WTC11 (cell line): ENCODE measurements around the gene IRF1. TPM values are rescaled to one million over a fixed set of nuclear protein-coding genes. Genes with fewer than 3 reads are reported as not detected.

ENCODE experiments used
- ATAC-seq: fragments of 200-7000 bp; cut with Tn5 transposase; 2 replicates; pipeline ENCODE4 v1.10.0; 2021; ENCODE audit warnings: mild to moderate bottlenecking, moderate library complexity
- CTCF ChIA-PET: fragments of 300-600 bp; sonication (Branson Sonifier 250); formaldehyde crosslinking; loops from one replicate; lab custom pipeline; 2021; ENCODE audit warnings: antibody characterized with exemption; lab: Charles Lee
- POLR2A ChIA-PET: fragments of 350-600 bp; sonication (Branson Sonifier 250); formaldehyde crosslinking; loops from one replicate; lab custom pipeline; 2021; ENCODE audit warnings: antibody characterized with exemption; lab: Charles Lee
- DNase-seq: peaks from one replicate; pipeline ENCODE4 v3.0.0; 2021; ENCODE audit warnings: low spot score
- H3K27ac Mint-ChIP-seq: 2 replicates; pipeline ENCODE4 v1.8.0; 2021; ENCODE audit warnings: mixed read lengths
- H3K27me3 Mint-ChIP-seq: 2 replicates; pipeline ENCODE4 v1.8.0; 2021; ENCODE audit warnings: low read depth, mild to moderate bottlenecking, moderate library complexity, mixed read lengths
- H3K36me3 Mint-ChIP-seq: 2 replicates; pipeline ENCODE4 v1.8.0; 2021; ENCODE audit warnings: mixed read lengths
- H3K4me1 Mint-ChIP-seq: 2 replicates; pipeline ENCODE4 v1.8.0; 2022; ENCODE audit warnings: mixed read lengths
- H3K4me3 Mint-ChIP-seq: 2 replicates; pipeline ENCODE4 v1.8.0; 2021; ENCODE audit warnings: mild to moderate bottlenecking, moderate library complexity, mixed read lengths
- H3K9me3 Mint-ChIP-seq: 2 replicates; pipeline ENCODE4 v1.8.0; 2021; ENCODE audit warnings: mixed read lengths
- ATF1 ChIP-seq: sonication (generic); formaldehyde crosslinking; IDR thresholded peaks from 2 replicates; pipeline ENCODE4 v1.8.1; 2023; ENCODE audit warnings: mild to moderate bottlenecking, moderate library complexity, missing genetic modification reagents
- ATF2 ChIP-seq: sonication (generic); formaldehyde crosslinking; IDR thresholded peaks from 2 replicates; pipeline ENCODE4 v1.8.1; 2022; ENCODE audit warnings: low read depth, missing genetic modification reagents, borderline replicate concordance
- ATF3 ChIP-seq: sonication (generic); formaldehyde crosslinking; conservative IDR thresholded peaks from 2 replicates; pipeline ENCODE4 v1.8.1; 2022; ENCODE audit warnings: mild to moderate bottlenecking, missing genetic modification reagents
- CTCF ChIP-seq: fragments of 200-600 bp; IDR thresholded peaks from 2 replicates; pipeline ENCODE4 v1.8.0; 2022; ENCODE audit warnings: antibody characterized with exemption
- ELF4 ChIP-seq: sonication (generic); formaldehyde crosslinking; IDR thresholded peaks from 2 replicates; pipeline ENCODE4 v1.8.1; 2022; ENCODE audit warnings: low read depth, mild to moderate bottlenecking, moderate library complexity, missing genetic modification reagents
- FOXK1 ChIP-seq: sonication (generic); formaldehyde crosslinking; IDR thresholded peaks from 2 replicates; pipeline ENCODE4 v1.8.0; 2022; ENCODE audit warnings: mild to moderate bottlenecking, moderate library complexity, missing genetic modification reagents
- NFYB ChIP-seq: sonication (generic); formaldehyde crosslinking; conservative IDR thresholded peaks from 2 replicates; pipeline ENCODE4 v1.8.0; 2022; ENCODE audit warnings: low read depth, missing genetic modification reagents
- NR1H2 ChIP-seq: sonication (generic); formaldehyde crosslinking; IDR thresholded peaks from 2 replicates; pipeline ENCODE4 v1.9.0; 2021; ENCODE audit warnings: mild to moderate bottlenecking, moderate library complexity, missing genetic modification reagents
- RELA ChIP-seq: sonication (generic); formaldehyde crosslinking; IDR thresholded peaks from 2 replicates; pipeline ENCODE4 v1.8.1; 2022; ENCODE audit warnings: missing genetic modification reagents, mild to moderate bottlenecking, borderline replicate concordance
- RORB ChIP-seq: fragments of 250-450 bp; sonication (Bioruptor Pico); IDR thresholded peaks from 2 replicates; pipeline ENCODE4 v1.9.0; 2021; ENCODE audit warnings: mild to moderate bottlenecking
- SMAD3 ChIP-seq: sonication (generic); formaldehyde crosslinking; IDR thresholded peaks from 2 replicates; pipeline ENCODE4 v1.8.0; 2022; ENCODE audit warnings: missing genetic modification reagents, mild to moderate bottlenecking, borderline replicate concordance
- TEAD4 ChIP-seq: sonication (generic); formaldehyde crosslinking; IDR thresholded peaks from 2 replicates; pipeline ENCODE4 v1.8.0; 2022; ENCODE audit warnings: mild to moderate bottlenecking, missing genetic modification reagents
- ZNF138 ChIP-seq: sonication (generic); formaldehyde crosslinking; conservative IDR thresholded peaks from 2 replicates; pipeline ENCODE4 v1.8.1; 2022; ENCODE audit warnings: mild to moderate bottlenecking, moderate library complexity, missing genetic modification reagents
- ZNF671 ChIP-seq: fragments of 250-450 bp; sonication (Bioruptor Pico); IDR thresholded peaks from 2 replicates; pipeline ENCODE4 v1.8.0; 2021; ENCODE audit warnings: mild to moderate bottlenecking
- total RNA-seq: library from RNA; stranded (reverse); gene quantifications from 3 replicates; pipeline ENCODE4 v1.2.3, GENCODE V29; 2021
- TF ChIP-seq, protein P1 (sequence below): sonication (generic); formaldehyde crosslinking; IDR thresholded peaks from 2 replicates; pipeline ENCODE4 v1.8.1; 2022; ENCODE audit warnings: missing genetic modification reagents, borderline replicate concordance
- TF ChIP-seq, protein P2 (sequence below): sonication (generic); formaldehyde crosslinking; IDR thresholded peaks from 2 replicates; pipeline ENCODE4 v1.8.1; 2023; ENCODE audit warnings: mild to moderate bottlenecking, moderate library complexity, missing genetic modification reagents
- TF ChIP-seq, protein P3 (sequence below): fragments of 250-450 bp; sonication (Bioruptor Pico); IDR thresholded peaks from 2 replicates; pipeline ENCODE4 v1.9.0; 2021; ENCODE audit warnings: mild to moderate bottlenecking
- TF ChIP-seq, protein P4 (sequence below): sonication (generic); formaldehyde crosslinking; IDR thresholded peaks from 2 replicates; pipeline ENCODE4 v1.8.0; 2023; ENCODE audit warnings: missing genetic modification reagents, mild to moderate bottlenecking, borderline replicate concordance
- TF ChIP-seq, protein P5 (sequence below): fragments of 250-450 bp; sonication (Bioruptor Pico); IDR thresholded peaks from 2 replicates; pipeline ENCODE4 v2.1.2; 2022; ENCODE audit warnings: mild to moderate bottlenecking, moderate library complexity

Gene IRF1
- total RNA-seq, 1 experiment from 2014 or later, result 8.8 TPM

DNA sequence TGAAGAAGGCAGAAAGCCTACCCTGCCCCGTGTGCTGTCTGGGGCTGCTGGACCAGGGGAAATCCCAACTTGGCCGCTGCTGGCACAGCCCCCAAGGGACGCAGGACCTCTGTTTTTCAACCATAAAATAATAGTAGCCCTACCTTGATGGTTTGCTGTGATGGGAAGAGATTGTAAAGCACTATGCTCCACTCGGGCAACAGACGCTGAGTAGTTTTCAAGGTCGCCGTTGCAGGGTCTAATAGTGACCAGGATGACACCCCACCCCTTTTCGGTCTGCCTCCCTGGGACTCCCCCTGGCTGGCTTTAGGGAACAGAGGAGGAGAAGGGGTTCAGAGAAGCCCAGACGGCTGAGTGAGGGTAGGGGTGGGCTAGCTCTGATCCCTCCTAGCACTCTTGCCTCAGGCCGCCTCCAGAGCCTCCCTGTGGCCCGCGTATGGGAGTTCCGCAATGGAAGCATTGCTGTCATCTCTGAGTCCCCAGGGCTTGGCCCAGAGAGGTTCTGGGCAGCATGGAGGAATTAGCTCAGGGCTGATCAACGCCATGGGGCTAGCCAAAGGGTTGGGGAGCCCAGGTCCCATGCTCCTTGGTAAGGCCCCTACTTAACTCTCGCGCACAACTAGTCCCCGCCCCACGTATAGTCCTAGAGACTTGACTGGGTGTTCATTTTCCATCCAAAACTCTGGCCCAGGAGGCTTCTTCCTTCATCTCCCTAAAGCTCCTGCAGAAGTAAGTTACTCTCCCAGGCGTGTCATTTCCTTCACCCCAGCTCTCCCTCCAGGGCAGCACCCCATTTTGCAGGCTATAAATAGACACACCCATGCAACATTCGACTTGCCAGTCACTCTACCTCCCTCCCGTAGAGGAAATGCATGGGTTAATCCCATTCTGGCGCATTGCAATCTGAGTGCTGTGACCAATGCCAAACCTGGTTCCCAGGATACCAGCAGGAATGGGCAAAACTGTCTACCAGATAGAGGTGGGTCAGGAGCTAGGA, 1.1 kb upstream of the IRF1 start:
- peaks cover 4% of the 10 kb centered on the region for H3K36me3 Mint-ChIP-seq
- CTCF ChIA-PET, result interaction anchor here (0.6 to 3.0 kb wide), 19 partner anchors 9 to 427 kb away, joined by 3 to 22 read pairs (median 6); no protein-coding TSS in a partner anchor
- TF ChIP-seq SMAD3 (CRISPR knock-in tag) (no peak), ATF2 (CRISPR knock-in tag) (no peak), RELA (no peak), TEAD4 (no peak), ATF3 (CRISPR knock-in tag) (no peak), ZNF671 (CRISPR knock-in tag) (no peak), NFYB (CRISPR knock-in tag) (no peak), FOXK1 (CRISPR knock-in tag) (no peak), ATF1 (no peak), CTCF (no peak), RORB (CRISPR knock-in tag) (no peak), NR1H2 (CRISPR knock-in tag) (no peak), ZNF138 (no peak), ELF4 (CRISPR knock-in tag) (no peak)
- TF ChIP-seq, protein P1, sequence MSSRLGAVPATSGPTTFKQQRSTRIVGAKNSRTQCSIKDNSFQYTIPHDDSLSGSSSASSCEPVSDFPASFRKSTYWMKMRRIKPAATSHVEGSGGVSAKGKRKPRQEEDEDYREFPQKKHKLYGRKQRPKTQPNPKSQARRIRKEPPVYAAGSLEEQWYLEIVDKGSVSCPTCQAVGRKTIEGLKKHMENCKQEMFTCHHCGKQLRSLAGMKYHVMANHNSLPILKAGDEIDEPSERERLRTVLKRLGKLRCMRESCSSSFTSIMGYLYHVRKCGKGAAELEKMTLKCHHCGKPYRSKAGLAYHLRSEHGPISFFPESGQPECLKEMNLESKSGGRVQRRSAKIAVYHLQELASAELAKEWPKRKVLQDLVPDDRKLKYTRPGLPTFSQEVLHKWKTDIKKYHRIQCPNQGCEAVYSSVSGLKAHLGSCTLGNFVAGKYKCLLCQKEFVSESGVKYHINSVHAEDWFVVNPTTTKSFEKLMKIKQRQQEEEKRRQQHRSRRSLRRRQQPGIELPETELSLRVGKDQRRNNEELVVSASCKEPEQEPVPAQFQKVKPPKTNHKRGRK (CRISPR knock-in tag), result no peak
- TF ChIP-seq, protein P2, sequence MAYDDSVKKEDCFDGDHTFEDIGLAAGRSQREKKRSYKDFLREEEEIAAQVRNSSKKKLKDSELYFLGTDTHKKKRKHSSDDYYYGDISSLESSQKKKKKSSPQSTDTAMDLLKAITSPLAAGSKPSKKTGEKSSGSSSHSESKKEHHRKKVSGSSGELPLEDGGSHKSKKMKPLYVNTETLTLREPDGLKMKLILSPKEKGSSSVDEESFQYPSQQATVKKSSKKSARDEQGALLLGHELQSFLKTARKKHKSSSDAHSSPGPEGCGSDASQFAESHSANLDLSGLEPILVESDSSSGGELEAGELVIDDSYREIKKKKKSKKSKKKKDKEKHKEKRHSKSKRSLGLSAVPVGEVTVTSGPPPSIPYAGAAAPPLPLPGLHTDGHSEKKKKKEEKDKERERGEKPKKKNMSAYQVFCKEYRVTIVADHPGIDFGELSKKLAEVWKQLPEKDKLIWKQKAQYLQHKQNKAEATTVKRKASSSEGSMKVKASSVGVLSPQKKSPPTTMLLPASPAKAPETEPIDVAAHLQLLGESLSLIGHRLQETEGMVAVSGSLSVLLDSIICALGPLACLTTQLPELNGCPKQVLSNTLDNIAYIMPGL (CRISPR knock-in tag), result no peak
- TF ChIP-seq, protein P3, sequence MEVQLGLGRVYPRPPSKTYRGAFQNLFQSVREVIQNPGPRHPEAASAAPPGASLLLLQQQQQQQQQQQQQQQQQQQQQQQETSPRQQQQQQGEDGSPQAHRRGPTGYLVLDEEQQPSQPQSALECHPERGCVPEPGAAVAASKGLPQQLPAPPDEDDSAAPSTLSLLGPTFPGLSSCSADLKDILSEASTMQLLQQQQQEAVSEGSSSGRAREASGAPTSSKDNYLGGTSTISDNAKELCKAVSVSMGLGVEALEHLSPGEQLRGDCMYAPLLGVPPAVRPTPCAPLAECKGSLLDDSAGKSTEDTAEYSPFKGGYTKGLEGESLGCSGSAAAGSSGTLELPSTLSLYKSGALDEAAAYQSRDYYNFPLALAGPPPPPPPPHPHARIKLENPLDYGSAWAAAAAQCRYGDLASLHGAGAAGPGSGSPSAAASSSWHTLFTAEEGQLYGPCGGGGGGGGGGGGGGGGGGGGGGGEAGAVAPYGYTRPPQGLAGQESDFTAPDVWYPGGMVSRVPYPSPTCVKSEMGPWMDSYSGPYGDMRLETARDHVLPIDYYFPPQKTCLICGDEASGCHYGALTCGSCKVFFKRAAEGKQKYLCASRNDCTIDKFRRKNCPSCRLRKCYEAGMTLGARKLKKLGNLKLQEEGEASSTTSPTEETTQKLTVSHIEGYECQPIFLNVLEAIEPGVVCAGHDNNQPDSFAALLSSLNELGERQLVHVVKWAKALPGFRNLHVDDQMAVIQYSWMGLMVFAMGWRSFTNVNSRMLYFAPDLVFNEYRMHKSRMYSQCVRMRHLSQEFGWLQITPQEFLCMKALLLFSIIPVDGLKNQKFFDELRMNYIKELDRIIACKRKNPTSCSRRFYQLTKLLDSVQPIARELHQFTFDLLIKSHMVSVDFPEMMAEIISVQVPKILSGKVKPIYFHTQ (CRISPR knock-in tag), result no peak
- TF ChIP-seq, protein P4, sequence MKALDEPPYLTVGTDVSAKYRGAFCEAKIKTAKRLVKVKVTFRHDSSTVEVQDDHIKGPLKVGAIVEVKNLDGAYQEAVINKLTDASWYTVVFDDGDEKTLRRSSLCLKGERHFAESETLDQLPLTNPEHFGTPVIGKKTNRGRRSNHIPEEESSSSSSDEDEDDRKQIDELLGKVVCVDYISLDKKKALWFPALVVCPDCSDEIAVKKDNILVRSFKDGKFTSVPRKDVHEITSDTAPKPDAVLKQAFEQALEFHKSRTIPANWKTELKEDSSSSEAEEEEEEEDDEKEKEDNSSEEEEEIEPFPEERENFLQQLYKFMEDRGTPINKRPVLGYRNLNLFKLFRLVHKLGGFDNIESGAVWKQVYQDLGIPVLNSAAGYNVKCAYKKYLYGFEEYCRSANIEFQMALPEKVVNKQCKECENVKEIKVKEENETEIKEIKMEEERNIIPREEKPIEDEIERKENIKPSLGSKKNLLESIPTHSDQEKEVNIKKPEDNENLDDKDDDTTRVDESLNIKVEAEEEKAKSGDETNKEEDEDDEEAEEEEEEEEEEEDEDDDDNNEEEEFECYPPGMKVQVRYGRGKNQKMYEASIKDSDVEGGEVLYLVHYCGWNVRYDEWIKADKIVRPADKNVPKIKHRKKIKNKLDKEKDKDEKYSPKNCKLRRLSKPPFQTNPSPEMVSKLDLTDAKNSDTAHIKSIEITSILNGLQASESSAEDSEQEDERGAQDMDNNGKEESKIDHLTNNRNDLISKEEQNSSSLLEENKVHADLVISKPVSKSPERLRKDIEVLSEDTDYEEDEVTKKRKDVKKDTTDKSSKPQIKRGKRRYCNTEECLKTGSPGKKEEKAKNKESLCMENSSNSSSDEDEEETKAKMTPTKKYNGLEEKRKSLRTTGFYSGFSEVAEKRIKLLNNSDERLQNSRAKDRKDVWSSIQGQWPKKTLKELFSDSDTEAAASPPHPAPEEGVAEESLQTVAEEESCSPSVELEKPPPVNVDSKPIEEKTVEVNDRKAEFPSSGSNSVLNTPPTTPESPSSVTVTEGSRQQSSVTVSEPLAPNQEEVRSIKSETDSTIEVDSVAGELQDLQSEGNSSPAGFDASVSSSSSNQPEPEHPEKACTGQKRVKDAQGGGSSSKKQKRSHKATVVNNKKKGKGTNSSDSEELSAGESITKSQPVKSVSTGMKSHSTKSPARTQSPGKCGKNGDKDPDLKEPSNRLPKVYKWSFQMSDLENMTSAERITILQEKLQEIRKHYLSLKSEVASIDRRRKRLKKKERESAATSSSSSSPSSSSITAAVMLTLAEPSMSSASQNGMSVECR (CRISPR knock-in tag), result no peak
- TF ChIP-seq, protein P5, sequence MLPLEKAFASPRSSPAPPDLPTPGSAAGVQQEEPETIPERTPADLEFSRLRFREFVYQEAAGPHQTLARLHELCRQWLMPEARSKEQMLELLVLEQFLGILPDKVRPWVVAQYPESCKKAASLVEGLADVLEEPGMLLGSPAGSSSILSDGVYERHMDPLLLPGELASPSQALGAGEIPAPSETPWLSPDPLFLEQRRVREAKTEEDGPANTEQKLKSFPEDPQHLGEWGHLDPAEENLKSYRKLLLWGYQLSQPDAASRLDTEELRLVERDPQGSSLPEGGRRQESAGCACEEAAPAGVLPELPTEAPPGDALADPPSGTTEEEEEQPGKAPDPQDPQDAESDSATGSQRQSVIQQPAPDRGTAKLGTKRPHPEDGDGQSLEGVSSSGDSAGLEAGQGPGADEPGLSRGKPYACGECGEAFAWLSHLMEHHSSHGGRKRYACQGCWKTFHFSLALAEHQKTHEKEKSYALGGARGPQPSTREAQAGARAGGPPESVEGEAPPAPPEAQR, result no peak
- TF ChIP-seq, all 79 proteins: peak for 0
- Mint-ChIP-seq H3K9me3 (no peaks in the 10 kb centered on the region), H3K4me3 (peak overlapping the region; percentile 83), H3K27ac (no peak overlapping the region), H3K27me3 (peaks cover 33% of the 10 kb centered on the region), H3K4me1 (peaks cover 27% of the 10 kb centered on the region)
- DNase-seq (peak; percentile 30), ATAC-seq (peak; percentile 3)
- POLR2A ChIA-PET, result interaction anchor here (0.7 to 1.8 kb wide), 5 partner anchors 11 to 81 kb away, joined by 3 to 13 read pairs (median 4); no protein-coding TSS in a partner anchor
